ENCODE results near the gene KAZALD1.

KAZALD1 gene

DNA sequence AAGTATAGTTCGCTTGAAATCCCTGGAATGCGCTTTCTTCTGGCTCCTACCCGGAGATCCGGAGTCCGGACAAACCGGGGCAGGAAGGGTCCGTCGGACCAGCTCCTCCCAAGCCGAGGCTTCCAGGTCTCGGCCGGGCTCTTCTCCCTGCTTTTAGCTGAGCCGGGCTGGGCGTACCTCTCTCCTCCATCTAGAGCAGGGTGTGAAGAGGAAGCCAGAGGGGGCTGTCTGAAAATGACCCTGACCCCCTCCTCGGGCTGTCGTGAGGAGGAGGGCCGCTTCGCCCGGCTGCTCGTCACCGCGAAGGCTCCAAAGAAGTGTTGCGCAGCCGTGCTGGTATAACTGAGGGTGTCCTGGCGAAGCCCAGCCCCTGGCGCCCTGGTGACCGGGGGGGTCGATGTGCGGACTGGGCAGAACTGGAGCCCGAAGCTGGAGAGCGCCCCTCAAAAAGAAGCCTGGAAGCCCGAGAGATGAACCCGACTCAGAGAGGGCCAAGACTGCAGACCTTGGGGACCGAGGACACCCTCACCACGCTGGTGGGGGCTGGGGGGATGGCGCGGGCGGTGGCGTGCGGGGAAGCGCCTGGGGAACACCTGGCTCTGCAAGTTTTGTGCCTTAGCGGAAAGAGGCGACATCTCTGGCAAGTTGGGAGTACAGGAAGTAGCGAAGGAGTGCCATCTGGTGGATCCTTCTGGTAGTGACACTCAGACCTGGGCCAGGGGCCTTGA, 5.7 kb downstream of the KAZALD1 start:
- no peak for DNase-seq

DNA sequence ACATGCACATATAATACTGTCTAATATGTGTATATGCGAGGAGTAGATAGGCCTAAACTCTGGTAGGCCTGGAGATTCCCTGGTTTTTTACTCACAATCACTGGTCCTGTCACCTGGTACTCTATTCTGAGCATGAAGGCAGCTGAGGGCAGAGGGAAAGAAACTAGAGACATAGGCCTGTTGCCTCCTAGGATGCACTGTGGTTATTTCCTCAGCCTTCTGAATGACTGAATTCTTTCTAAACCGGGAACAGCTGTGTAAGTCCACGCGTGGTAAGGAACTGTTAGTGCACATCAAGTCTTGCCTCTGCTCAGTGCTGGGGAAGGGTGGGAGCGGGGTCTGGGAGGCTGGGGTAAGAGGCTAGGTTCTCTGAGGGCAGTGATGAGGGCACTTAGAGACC, 7.7 kb downstream of the KAZALD1 start:
- no peak for DNase-seq

DNA sequence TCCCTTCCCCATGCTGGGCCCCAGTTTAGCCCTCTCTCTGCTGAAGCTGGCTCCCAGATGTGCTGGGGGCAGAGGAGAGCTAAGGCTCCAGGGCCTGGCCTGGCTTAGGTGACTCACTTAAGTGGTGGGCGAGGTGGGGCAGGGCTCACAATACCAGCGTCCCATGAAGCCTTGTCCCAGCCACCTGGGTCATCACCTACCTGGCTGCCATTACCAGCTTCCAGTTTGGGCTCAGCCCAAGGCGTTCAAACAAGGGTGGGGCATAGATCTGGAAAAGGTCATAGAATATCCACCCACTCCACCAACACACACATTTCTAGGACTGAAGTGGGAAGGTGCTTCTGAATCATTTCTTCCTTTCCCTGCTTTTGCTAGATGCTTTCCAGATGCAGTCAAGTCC, 8.3 kb downstream of the KAZALD1 start:
- no peak for DNase-seq

DNA sequence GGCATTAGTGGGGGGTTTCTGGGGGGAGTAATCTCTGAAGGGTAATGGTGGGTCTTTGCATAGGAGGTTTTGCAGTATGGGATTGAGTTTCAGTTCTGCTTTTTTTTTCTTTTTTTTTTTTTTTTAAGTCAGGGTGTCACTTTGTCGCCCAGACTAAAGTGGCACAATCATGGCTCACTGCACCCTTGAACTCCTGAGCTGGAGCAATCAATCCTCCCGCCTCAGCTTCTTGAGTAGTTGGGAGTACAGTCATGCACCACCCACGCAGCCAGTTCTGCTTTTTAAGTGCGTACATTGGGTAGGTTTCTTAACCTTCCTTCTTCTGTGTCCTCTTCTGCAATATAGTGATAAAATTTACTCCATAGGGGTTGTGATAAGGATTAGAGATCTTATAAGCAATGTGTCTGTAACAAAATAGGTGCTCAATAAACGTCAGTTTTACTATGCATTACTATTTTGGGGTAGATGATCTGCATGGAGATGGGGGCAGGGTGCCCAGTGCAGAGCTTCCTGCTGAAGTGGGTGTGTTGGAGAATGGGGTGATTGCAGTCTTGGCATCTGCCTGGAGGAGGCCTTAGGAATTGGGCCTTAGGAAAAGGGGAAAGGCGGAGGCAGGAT, 9.6 kb downstream of the KAZALD1 start:
- no peak for DNase-seq

DNA sequence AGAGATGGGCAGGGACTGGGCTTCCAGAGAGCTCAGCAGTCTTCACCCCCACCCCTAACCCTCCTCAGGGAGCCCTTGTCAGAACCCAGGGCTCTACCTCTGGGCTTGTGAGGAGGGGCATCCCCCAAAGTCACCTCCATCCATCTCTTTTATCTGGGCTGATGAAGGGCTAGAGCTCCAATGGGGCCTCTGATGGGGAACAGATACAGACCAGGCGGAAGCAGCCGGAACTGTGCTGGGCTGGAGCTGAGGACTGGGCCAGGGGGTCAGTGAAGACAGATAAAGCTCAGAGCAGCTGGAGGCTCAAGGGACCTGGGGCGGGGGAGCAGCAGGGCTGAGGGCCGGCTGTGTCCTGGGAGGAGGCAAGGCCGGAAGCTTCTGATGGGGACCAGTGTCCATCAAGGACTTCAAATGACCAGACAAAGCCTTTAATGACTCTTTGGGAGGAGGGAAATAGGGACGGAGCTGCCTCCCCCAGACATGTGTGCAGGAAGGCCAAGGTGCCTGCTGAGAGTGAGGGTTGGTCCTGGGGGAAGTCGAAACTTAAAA, 10.2 kb downstream of the KAZALD1 start:
- no peak for DNase-seq

DNA sequence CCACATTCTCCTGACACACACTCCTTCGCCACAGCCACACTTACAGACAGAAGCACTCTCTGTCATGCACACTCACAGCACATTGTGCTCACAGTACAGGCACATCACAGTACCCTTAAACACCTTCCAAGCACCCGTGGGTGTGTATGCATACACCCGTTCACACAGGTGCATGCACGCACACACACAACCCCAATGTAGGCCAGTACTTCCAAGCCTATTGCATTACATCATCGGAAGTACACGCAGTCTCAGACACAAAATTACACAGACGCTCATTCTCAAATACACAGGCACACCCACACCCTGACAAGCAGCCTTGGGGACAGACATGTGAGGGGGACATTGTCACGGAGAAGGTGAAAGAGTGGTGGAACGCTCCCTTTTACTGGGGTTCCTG, 11.1 kb downstream of the KAZALD1 start:
- no peak for DNase-seq

DNA sequence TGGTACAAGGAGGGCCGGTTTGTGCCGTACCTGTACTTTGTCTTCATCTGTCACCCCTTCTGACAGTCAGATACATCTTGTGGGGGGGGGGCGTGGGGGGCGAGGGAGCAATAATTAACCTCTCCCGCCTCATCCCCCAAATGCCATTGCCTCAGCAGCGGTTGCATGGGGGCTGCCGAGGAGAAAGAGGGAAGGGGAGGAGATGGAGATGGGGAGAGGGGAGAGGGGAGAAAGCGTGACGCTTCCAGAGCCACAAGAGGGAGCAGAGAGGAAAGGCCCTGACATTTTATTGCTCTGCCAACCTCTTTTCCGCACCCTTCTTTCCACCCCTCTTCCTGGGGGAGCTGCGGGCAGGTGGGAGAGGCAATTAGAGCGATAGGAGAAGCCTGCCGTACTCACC, 11.8 kb downstream of the KAZALD1 start:
- DNase-seq, result no peak

DNA sequence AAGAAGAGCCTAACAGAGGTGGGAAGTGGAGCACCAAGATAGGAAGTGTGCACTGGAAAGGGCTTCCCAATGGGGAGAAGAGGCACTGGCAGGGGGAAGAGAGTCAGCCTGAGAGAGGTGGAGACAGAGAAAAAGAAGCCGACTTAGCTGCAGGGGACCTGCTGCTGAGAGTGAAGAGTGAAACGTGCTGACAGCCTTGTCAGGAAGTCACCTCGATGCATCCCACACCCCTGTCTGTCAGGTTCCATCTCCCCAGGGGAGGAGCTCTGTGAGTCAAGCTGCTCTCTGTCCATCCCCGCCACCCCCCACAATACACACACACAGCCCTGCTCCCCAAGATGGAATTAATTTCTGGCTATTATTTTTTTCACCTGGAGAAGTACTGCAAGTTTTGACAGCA, 14.0 kb downstream of the KAZALD1 start:
- no peak for DNase-seq

DNA sequence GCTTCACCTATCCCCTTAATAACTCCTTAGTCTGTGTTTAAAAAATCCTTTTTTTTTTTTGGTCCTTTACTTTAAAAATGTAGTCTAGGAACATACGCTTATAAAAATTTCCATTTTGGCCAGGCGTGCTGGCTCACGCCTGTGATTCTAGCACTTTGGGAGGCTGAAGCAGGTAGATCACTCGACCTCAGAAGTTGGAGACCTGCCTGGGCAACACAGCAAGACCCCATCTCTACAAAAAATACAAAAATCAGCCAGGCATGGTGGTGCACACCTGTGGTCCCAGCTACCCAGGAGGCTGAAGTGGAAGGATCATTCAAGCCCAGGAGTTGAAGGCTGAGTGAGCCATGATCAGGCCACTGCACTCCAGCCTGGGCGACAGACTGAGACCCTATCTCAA, 14.8 kb downstream of the KAZALD1 start:
- DNase-seq, result no peak

DNA sequence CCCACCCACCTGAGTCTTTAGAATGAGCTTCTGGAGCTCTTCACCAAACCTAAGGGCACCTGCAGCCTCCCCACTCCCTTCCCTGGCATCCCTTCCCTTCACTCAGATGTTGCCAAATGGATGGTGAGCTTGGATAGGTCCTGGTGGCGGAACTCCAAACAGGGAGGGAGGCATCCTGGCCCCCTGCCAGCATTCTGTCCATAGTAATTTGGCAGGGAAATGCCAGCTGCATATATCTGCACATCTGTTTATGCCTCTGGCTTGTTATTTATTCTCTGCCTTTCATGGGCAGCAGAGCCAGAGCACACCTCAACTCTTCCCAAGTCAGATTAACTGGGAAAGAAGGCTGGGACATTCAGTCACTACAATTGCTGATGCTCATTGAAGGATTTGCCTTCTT, 18.1 kb downstream of the KAZALD1 start:
- no peak for DNase-seq

DNA sequence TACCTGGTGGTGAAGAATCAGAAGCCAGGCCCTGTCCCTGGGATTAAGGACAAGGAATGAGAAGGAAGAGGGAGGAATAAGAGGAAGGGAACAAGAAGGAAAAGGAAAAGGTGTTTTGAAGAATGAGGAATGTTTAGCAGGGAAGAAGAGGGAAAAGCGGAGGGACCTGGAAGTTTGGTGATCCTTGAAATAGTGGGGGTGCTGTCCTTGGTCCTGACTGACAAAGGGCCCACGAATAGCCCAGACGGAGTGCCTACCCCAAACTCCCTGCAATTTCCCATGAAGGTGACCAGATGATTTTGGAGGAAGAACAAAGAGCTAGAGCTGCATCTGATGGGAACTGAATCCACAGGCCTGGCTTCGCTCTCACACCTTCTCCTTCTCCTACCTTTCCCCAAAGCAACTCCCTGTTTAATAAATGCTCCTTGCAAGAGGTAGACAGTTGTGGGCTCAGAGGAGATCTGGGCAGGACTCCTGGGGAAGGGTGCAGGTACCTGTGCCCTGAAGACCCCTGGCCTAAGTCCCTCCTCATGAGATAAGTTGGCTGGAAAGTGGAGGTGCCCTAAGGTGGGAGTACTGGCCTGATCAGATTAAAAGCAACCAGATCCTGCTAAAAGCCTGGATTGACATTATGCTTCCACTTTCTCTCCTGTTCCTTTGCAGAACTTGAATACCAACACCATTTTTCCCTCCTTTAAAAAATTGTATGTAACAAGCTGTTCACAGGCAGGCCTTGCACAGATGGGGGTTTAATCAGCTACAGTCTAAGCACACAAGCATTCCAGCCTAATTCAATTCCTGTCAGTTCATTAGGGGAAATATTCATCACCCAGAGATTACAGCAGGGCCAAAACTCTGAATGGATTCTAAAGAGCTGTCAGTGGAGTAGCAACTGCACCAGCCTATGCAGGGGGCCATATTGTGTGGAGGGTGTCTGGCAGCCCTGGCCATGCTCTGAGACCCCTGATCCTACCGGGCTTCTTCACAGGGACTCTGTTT, 19.4 kb downstream of the KAZALD1 start:
- no peak for DNase-seq

DNA sequence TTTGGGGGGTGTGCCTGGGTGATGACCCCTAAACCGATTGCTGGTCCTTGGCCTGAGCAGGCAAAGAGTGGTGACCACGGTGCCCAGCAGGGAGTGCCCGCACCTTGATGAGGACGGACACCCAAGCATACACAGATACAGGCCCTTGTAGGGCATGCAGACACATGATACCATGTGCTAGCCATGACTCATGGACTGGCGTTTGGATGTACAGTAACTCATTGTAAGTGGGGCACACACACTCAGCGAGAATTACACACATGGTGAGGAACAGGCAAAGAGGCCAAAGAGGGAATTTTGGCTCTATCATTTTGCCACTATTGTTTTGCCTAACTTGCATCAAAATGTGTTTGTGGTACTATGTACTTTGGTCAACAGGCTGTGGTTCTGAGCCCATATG, 24.1 kb downstream of the KAZALD1 start:
- DNase-seq, result no peak

DNA sequence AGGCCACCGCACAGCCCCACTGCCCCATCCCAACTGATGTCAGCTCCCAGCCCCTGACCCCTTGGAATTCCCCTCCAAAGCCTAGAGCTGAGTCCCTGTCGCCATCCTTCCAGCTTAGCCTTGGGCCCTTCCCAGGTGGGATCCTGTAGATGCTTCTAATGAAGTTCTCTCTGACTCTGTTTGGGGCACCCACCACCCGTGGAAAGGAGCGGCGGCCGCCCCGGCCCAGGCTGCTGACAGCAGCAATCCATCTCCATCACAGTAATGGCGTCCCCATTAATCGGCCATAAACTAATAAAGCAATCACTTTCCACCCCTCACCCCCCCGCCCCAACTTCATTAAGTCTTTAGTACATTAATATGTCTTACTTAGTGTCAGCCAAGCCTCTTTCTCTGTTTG, 25.6 kb downstream of the KAZALD1 start:
- no peak for DNase-seq

DNA sequence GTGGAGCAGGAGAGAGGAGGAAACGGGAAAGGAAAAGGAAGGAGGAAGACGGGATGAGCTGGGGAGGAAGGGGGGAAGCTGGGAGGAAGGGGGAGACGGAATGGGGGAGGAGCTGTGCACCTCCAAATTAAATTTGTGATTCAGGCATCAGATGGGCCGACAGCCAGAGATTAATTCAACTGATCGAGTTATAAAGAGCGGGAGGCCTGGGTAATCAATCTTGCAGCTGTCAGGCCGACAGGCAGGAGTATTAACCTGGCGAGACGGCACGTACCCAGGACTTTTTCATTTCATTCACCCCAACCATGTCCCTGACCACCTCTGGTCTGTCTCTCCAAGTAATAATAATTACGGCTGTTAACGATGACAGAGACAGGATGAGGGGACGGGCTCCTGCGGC, 26.2 kb downstream of the KAZALD1 start:
- no peak for DNase-seq

DNA sequence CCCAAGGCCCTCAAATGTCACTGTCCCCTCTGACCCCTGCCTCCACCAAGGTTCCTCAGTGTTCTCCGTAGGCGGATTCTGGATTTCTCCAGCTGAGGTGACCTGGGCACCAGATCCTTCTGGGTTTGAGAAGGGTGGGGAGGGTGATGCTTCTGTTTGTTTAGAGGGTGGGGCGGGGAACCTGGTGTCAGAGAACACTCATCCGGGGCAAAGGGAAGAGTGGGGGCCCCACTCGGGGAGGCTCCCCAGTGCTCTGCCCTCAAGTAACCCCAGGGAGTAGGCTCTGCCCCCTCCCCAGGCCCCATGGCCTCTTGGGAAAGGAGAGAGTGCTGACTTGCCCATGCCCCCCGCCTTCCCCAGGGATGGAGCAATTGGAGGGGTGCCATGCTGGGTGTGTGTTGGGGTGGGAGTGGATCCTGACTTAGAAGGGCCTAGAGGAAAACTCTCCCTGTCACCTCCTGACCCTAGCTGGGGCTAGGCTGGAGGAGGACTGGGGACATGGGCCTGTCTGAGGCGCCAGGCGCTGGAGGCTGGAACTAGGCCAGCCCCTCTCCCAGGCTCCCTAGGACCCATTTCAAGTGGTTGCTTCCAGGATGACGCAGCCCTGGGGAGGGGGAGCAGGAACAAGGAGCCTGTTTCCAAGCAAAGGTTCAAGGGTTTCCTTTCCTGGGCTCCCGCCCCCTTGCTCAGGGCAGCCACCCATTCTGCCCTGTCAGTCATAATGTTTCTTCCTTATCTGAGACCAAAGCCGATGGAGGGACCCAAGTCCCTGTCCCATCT, 27.9 kb downstream of the KAZALD1 start:
- no peak for DNase-seq

DNA sequence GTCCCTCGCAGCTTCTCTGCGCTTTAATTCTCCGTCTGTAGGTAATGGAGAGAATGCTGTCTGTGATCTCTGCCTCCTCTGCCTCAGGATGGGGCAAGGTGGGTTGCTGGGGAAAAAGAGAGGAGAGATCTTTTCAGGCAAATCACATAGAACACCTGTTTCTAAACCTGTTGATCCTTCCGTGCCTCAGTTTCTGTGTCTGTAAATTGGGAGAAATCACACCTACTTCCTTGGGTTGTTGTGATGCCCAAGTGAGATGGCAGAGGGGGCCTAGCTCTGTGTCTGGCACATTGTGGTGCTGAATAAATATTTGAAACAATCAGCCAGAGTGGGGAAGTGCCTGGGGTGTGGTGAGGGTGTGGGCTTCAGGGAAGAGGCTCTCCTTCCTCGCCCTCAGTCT, 28.8 kb downstream of the KAZALD1 start:
- DNase-seq, result no peak

DNA sequence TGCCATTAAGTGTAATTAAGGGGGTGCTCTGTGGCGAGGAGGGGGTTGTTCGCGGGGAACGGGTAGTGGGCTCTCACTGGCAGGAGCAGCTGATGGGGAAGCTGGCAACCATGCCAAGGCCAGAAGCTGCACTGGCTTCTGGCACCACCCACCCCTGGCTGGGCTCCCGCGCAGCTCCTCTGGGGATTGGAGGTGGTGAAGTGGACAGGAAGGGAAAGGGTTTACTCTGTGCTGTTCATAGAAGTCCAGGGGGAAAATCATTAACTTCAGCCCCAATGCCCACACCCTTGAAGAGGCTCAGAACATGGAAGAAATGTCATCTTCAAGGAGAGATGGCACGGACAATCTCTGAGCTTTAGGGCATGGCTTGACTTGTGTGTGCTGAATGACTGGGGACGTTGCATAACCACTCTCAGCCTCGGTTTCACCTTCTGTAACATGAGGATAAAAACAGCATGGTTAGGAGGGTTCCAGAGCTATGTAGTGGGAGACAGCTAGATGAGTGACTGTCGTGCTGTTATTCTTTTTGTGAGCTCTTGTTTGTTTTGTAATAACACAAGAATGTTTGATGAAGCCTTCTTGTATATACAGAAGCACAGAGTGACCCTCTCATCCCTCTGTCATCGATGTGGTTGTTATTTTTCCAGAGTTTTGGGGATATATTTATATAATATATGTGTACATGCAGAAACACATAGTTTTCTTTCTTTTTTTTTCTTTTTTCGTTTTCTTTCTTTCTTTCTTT, 29.9 kb downstream of the KAZALD1 start:
- no peak for DNase-seq

DNA sequence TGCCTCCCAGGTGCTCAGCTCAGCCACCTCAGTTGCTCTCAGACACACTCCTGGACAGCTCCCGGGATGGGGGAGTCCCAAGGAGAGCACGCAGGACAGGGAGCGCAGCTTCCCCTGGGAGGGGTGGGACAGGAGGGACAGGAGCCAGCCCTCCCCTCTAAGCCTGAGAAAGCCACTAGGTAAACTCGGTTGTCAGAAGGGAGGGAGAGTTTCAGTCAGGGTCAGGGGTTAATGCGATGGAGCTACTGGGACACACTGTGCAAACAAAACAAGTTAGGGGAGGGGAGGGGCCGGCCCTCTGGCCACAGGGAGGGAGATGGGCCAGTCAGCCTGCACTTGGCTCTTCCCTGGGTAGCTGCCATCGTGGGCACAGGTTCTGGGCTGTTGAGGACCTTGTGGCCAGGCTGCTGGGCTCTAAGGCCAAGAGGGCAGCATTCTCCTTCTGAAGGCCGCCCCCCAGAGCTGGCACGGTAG, 31.1 kb downstream of the KAZALD1 start:
- DNase-seq, result no peak

DNA sequence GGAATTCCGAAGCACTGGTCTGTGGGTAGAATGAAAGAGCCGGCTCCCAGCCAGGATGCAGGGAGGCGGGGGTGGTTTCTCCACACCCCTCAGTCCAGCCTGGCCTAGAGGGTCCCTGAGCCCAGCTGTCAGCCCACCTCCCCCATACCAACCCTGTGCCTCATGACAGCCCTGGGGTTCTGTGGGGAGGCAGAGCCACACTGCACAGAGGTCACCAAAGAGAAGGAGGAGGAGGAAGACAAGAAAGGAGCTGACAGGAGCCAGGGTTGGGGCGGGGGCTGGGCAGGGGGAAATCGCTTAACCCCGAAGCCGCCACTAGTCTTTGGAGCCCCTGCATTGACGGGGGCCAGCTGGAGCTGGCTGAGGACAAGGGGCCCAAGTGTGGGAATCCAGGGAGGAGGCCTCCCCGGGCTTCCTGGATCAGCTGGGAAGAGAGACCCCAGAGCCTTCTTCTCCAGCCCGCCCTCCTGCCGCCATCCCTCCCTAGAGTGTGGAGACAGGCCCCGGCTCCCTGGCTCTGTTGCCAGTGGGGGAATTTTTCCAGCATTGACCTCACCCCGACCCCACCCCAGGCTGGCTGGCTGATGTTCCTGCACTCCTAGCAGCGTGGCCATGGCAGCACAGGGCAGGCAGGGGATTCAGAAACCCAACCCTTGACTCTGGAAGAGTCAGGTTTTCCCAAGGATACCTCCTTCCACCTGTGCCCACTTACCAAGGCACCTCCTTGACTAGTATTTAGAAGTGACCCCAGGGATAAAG, 32.5 kb downstream of the KAZALD1 start:
- DNase-seq, result no peak

DNA sequence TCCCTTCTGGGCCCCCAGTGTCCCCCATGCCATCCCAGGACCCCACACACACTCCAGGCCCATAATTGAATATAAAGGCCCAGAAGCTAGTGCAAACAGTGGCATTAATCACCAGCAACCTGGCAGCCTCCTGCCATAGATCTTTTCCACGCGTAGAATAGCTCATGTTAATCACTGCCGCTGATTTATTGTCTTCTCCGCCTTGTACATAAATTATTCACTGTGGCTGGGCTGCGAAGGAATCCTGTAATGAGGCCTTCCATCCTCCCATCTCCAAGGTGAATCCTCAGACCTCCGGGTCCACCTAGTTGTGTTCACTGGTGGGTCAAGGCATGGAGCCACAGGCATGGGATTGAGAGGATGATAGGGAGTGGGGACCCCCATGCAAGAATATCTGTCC, 33.2 kb downstream of the KAZALD1 start:
- no peak for DNase-seq

Data from NCI-H446 treated with DMSO at 0.1 percent for 48 hours (cell line).